Stimulated activated CD8-positive, alpha-beta memory T cell treated with anti-CD3 and anti-CD28 coated beads, Interleukin-7, amount 100 ng/mL, for 4 hours (primary cell): ENCODE results near the gene BRAF.
"Not testable (repeated sequence)": the region's sequence is repeated elsewhere in the genome, so short reads cannot be mapped to it uniquely, and the experiment has no call there.

ENCODE experiments used
- DNase-seq, 2 donors: peaks; one replicate each; pipeline ENCODE4 v3.0.0-alpha.2; 2020; ENCODE audit warnings: low read depth in 2 of 2

BRAF gene

DNA sequence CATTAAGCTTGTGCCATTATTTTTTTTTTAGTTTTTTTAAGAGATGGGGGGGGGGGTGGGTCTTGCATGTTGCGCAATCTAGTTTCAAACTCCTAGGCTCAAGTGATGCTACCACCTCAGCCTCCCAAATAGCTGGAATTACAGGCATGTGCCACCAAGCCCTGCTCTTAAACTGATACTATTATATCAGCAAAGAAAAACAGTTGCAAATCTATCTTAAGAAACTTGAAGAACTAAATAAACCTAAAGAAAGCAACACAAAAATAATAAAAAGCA lies 47.5 kb downstream of the BRAF start:
- no peak for DNase-seq

DNA sequence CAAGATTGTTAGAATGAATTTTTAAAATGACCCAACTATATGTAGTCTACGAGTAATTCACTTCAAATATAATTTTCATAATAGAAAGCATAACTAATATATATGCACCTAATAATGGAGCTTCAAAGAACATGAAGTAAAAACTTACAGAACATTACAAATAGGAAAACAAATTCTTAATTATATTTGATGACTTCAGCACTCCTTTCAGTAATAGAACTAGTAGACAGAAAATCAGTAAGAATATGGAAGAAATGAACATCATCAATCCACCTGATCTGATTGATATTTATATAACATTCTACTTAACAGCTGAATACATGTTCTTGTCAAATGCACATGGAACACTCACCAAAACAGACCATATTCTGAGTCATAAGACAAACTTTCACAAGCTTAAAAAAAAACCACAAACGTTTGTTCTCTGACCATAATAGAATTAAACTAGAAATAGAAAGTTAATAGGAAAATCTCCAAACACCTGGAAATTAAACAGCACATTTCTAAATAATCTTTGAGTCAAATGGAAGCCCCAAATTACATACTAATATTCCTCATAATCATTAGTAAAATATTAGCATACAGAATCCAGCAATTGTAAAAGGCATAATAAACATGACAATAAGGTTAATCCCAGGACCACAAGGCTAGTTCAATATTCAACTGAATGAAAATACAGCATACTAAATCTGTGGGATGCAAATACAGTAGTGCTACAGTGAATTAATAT lies 48.0 kb downstream of the BRAF start:
- DNase-seq = no peak

- DNase-seq = no peak
Observed at GRCh38 chr7:140873434-140873833, 51.3 kb downstream of the BRAF start.

DNA sequence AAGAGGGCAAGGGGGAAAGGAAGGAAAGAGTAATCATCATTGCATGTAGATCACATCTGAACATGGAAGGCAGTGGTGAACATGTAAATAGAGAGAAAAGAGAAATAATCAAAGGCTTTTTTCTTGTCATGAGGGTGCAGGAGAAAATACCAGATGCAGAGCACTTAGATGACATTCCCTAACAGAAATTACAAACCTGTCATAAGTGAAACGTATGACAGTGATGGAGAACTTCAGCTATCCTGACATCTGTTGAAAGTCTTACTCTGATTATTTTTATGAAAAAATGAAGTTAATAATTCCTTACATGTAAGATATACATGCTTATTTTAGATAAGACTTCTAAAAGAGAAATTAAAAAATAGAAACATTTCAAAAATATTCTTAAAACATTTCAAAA lies 54.7 kb downstream of the BRAF start:
- no peak for DNase-seq

GRCh38 chr7:140869430-140869829 lies 55.3 kb downstream of the BRAF start:
- no peak for DNase-seq

- no peak for DNase-seq
Observed at GRCh38 chr7:140867467-140868462, 57.0 kb downstream of the BRAF start.

- DNase-seq = no peak
Observed at GRCh38 chr7:140866926-140867325, 57.8 kb downstream of the BRAF start.

- DNase-seq = no peak
Observed at GRCh38 chr7:140864732-140865131, 60.0 kb downstream of the BRAF start.

DNA sequence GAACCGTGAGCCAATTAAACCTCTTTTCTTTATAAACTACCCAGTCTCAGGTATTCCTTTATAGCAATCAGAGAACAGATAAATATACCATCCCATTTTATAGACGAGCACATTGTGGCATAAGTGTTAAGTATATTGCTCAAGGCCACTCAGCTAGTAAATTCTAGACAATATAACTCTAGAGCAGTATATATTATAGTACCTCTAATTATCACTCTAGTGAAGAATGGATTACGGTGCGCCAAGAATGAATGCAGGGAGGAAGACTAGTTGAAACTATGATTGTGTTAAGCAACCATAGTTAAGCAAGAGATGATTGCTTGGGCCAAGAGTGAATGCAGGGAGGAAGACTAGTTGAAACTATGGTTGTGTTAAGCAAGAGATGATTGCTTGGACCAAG lies 60.9 kb downstream of the BRAF start:
- DNase-seq = no peak

DNA sequence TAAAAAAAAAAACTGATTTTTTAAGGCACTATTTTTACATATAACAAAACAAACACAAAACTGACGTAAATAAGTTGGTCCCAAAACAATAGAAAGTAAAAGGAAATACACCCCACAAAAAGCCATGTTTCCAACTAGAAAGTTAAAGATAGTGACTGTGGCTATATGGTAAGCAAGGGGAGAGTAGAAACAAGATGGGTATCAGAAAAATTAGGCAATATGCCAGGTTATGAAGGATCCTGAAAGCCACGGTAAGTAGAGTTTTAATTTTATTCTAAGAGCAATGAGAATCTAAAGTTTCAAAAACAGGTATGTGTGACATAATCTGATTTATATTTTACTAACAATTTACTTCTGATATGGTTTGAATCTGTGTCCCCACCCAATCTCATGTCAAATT lies 61.5 kb downstream of the BRAF start:
- DNase-seq = no peak

GRCh38 chr7:140857048-140857447 lies 67.7 kb downstream of the BRAF start:
- no peak for DNase-seq

DNA sequence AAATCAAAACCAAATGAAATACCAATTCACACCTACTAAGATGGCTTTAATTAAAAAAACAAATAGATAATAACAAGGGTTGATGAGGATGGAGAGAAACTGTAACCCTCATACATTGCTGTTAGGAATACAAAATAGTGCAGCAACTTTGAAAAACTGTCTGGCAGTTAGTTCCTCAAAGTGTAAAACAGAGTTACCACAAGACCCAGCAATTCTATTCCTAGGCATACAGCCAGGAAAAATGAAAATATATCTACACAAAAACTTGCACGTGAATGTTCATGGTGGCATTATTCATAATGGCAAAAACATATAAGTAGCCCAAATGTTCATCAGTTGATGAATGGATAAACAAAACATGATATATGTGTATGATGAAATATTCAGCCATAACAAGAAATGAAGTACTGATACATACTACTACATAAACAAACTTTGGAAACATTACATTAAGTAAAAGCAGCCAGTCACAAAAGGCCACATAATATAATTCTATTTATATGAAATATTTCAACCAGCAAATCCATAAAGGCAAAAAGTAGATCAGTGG lies 83.5 kb downstream of the BRAF start:
- DNase-seq = no peak

DNA sequence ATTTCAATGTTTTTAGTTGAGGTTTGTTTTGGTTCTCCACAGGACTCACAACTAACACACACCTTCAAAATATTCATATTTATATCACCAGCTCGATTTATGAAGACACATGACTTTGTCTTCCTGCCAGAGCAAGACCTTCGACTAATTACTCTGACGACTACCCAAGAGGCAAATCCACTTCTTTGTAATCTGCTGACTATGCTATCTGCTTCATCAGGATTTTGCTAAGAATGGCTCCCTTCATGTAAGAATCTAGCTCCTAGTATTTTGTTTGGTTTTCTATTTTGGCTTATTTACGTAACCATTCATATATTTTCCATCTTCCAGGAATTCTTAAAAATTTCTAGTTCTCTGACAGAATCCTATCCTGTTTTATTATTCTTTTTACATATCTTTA lies 93.0 kb downstream of the BRAF start:
- no peak for DNase-seq

DNA sequence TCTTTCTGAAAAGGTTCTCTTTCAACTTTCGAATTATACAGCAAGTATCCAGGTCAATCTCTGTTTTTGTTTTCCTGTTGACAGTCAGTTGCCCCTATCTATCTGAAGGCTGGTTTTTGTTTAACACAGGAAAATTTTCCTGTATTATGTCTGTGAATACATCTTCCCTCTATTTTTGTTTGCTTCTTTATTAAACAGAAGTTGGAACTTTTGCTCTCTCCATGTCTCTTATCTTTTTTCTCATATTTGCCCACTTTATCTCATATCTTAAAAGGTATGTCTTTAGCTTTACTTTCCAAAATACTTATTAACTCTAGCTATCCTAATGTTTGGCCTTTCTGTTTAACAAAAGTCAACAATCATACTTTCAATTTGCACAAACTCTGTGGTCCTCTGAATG lies 95.0 kb downstream of the BRAF start:
- no peak for DNase-seq

- DNase-seq = no peak
Observed at GRCh38 chr7:140828741-140829140, 96.0 kb downstream of the BRAF start.

DNA sequence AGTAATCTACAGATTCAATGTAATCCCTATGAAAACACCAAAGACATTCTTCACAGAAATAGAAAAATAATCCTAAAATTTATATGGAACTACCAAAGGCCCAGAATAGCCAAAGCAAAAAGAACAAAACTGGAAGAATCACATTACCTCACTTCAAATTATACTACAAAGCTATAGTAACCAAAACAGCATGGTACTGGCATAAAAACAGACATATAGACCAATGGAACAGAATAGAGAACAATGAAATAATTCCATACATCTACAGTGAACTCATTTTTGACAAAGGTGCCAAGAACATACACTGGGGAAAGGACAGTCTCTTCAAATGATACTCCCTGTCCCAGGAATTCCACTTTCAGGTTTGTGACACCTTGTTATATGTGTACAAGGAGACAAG lies 107.3 kb downstream of the BRAF start:
- DNase-seq = not testable (repeated sequence)

DNA sequence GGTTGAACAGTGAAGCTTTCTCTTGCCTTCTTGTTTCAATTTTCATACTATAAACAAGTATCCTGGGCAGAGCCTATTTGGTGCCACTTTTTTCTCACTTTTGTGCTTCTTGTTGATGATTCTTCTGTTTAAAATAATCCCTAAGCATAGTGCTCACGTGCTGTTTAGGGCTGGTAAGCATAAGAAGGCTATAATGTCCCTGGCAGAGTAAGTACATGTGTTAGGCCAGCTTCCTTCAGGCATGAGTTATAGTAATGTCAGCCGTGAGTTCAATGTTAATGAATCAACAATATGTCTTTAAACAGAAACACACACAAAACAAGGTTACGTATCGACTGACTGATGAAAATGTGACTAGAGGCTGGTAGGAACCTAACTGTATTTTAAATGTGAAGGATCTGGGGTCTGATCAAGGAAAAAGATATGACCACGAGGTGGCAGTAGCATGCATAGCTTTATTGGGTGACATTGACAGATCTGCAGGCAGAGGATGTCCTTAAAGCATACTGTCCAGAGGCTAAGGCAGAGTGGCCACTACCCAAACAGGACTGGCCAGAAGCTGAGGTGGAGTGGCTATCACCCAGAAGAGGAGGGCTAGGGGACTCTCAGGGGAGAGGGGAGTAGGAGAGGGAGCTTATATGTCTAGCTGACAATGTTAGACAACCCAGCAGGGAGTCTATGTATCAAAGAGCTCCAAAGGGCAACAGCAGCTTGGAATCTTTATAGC lies 113.7 kb downstream of the BRAF start:
- peak; percentile 8 to 41 for DNase-seq

GRCh38 chr7:140810385-140810784 lies 114.3 kb downstream of the BRAF start:
- DNase-seq = no peak

DNA sequence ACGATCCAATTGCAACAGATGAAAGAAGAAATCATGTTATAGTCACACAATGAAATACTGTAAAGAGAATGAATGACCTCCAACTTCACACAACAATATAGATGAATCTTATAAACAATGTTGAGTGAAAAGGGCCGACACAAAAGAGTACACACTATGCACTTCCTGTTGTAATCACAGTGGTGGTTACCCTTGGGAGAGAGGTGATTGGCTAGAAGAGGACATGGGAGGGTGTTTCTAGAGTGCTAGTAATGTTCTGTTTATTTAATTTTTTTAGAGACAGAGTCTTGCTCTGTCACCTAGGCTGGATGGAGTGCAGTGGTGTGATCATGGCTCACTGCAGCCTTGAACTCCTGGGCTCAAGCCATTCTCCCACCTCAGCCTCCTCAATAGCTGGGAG lies 145.8 kb downstream of the BRAF start:
- DNase-seq = no peak

GRCh38 chr7:140778568-140778967 lies 146.2 kb downstream of the BRAF start:
- no peak for DNase-seq

DNA sequence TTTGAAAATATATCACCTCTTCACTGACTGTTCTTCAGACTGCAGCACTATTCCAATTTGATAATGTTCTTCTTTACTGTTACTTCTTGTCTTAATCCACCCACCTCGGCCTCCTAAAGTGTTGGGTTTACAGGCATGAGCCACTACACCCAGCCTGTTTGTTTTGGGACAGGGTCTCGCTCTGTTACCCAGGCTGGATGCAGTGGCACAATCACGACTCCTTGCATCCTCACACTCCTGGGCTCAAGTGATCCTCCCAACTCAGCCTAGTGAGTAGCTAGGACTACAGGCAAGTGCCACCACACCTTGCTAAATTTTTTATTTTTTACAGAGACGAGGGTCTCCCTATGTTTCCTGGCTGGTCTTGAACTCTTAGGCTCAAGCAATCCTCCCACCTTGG lies 150.4 kb downstream of the BRAF start:
- DNase-seq = no peak

GRCh38 chr7:140773104-140773503 lies 151.6 kb downstream of the BRAF start:
- no peak for DNase-seq
